ENCODE results near the gene ISL2.

The ISL2 gene

DNA sequence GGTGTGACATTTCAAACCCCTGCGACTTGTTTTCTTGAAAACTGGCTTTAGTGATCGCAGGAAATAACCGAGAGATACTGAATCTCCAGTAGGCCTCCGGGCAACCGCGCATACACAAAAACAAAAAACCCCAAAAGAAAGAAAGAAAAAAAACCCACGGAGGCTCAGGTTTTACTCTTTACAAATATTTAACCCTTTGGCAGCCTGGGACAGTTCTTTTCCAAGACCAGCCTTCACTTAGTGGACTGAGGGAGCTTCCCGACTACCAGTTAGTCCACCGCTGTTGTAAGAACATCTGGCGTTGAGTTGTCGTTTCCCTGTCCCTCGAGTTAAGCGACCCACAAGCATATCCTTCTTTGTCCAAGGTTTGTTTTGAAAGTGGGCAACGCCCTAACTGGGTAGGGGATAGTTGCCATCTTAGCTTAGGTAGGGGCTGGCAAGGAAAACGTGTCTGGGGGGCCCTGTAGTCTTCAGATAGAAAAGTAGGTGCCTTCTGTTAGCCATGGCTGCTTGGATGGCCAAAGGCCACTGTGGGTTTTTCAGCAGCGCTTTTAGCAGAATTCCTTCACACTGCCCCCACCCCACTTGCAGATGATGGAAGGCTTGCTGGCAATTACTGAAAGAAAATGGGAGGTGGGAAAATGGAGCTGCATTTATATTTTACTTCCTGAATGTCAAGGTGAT is 6.9 kb downstream of the ISL2 start:
- DNase-seq, result no peak

DNA sequence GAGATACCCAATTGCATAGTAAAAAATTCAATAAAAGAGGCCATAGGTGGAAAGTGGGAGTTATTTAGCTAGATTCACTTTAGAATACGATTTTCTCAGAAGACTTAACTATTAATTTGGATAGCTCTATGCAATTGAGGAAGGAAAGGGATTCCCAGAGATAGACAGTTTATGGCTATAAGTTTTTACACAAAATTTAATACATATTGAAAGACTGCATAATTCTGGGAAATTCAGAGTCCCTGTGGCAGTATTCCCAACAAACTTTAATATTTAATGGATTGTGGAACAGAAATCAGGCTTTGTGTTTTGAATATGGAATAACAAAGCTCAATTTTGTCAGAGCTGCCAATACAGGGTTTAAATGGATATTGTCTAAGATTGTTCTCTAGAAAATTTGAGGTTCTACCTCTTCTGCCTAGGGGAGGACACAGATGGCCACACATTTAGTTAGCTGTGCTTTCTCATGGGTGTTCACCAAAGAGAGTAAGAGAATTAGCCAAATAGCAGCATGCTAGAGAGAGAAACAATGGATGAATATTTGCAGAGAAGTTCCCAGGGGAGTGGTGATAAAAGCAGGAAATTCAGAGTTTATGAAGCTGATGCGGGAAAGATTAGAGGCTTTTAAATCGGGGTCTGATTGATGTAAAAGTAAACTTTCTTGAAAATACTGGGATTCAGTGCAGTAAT is 8.5 kb downstream of the ISL2 start:
- DNase-seq, result no peak

DNA sequence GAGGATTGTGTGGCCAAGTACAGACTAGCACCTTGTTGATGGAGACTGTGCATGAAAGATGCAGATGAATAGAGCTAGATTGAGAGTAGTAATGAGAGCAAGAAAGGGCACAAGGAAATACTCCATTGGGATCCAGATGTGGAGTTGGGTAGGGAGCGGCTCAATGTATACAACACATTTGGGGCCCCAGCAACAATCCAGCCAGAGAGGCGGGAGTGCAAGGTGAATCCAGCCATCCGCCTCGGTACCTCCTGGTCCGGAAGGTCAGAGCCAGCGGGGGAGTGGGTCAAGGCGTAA is 9.0 kb downstream of the ISL2 start:
- no peak for DNase-seq

DNA sequence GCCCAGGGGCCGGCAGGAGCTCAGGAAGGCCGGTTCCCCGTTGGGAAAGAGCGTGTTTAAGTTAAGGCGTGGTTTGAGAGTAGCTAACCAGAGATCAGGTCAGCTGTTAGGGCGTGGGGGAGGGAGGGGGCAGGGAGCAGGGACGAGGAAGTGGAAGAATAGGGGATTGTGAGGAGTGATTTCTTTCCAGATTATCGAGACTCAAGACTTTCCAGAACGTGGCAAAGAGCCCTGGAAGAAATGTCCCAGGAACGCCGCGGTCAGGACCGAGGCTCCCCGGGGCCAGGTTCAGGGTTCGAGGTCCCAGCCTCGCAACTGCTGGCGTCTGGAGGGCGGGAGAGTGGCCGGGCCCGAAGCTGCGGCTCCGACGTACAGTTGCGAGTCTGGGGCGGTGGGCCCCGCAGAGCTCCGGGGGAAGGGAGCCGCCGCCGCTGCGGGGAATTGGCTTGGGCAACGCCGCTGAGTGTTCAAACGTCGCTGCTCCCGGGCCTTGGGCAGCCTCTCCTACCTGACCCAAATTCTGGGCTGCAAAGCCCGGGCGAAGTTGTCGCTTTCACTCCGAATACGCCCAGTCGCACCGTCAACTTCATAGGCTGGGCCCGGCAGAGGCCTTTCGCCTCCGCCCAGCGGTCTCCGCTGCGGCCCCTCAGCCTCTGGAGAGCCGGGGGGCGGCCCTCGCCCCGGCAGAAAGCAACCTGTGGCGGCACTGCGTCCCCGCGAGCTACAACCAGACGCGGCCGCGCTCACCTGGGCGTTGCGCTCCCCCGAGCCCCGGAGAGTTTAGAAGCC is 9.5 kb downstream of the ISL2 start:
- no peak for DNase-seq

DNA sequence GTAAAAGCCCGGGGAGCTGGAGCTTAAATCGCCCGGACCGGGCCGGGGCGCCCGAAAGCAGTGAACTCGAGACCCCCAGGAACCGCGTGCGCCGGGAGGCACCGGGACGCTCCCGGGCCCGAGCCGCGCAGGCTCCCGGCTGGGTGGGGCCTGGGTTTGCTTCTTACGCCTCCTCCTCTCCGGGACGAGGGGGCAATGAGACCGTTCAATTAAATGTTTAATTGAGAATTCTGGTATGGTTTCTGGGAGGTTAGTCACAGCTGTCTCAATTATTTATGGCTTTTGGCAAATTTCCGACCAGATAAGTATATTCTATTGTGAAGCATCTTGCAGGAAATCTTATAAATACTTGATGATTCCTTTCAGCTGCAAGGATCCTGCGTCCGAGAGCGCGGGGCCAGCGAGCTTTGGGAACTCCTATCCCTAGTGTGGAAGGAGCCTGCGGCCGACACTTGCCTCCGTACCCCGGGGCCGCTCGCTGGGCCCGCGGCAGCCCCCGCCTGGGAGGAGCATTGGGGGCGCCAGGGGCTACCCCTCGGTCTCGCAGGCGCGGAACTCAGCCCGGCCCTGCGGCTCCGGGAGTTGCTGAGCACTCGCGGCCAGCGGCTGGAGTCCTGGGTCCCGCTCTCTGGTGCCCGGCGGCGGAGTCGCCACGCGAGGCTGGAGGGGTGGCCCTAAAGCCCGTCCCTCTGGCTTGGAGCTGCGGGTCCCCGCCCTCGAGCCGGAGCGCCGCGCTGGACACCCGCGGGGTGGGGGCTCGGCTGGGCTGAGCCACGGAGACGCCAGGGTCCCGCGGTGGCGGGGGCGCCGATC is 10.3 kb downstream of the ISL2 start:
- no peak for DNase-seq

DNA sequence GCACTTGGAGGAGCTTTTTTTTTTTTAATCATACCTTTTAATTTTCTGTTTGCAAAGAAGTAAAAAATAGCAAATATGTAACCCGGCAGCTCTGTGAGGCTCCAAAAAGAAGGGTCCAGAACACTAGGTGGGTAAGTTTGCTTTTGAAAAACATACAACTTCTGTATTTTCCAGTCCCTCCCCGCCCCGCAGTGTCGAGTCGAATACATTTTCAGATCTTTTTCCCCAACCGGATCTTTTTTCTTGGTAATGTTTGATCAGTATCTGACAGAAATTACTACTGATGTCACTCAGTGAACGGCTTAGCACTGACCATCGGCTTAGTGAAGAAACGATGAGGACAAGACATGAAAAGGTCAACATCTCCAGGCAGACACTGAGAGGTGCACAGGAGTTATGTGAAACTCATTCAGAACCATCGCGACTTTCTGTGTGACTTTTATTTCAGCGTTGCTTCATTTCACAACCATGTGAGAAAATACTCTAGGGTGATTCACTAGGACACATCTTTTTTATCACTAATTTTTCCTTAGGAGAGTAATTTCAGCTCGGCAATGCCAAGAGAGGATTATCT is 11.0 kb downstream of the ISL2 start:
- DNase-seq, result no peak

DNA sequence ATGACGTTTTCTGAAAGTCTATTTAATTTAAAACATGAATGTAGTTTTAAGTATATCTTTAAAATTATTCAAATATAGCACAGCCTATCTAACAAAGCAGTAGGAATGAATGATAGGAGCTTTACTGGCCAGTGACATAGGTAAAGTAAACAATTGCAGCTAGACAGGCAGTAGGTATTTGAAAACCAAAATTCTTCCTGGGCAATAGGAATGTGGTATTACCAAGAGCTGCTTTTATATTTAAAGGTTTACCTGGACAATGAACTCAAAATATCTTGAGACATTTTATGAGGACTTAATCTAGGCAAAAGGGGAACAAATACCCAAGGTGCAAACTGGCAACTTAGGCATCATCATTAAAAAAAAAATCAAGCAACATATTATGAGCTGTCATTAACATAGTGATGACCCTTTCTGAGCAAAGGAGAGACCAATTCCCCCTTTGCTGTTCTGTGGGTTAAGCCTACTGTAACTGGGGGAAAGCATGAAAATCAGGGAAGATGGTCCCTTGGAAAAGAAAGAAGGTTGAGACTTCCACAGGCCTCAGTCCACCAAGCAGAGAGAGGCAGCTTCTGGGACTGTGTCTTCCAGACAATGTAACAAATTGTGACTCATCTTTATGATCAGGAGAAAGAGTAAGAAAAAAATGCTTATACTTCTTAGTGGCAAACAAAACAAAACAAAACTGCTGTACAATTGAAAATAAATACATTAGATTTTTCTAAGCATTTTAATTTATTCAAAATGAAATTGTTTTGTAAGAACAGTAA is 12.9 kb downstream of the ISL2 start:
- DNase-seq, result no peak

DNA sequence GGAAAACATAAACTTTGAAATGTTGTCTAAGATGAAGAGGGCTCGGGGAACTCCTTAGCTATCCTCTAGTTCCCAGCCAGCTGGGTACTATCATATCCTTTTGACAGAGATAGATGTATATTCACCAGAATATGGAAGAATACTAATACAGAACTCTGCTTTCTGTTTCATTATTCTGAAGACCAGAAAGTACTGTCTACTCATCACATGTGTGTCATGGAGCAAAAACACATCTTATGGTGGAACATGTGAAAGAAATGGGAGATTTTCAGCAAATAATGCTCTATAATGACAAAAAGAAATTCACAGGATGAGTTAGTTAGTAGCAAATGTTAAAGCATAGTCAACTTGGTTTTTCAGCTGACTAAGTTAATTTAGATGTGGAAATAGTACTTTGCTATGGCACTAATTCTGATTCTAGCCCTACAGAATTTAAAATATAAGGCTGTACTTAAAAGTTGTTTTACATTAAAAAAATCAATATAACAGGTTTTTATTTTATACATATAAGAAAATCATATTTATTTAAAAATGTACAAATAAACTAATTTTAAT is 16.5 kb downstream of the ISL2 start:
- DNase-seq, result no peak

DNA sequence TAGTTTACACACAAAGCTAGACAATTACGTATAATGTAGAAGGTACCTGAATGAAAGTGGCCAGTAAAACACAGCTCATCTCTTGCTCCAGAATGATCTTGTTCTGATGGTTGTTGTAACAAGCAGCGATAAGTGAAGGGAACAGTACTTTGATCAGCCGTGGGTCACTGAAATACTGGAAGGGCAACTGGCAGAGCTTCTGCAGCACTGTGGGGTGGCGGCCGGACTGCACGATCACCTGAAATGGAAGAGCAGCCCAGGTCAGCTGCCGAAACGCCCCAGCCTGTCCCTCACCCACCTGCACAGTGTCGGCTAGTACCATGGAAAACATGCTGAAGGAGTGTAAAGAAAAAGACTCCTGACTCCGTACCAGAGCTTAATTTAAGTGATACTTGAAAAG is 17.3 kb downstream of the ISL2 start:
- no peak for DNase-seq

DNA sequence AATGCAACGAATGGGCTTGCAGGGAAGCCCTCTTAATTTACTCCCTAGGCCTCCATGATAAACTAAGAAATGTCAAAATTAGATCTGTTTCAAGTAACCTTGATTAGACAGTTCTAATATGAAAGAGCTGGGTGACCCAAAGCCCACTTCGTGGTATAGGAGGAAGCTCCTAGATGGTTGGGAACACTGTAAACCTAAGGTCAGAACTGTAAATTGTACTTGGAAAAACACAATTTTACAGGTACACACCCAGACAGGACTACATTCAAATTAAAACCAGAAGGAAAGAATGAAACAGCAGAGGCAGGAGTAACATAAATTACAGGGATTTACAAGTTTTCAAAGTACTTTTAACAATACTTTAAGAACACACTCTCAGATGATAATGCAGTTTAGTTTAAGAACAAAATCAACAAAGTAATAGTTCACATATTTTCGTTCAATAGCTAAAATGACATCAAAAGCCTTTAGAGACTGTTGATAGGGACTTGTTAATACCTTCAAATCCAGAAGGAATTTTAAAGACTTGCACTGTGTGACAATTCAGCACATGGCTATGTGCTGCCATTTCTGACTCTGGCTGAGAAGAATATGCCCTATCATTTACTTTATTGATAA is 18.4 kb downstream of the ISL2 start:
- DNase-seq, result no peak

DNA sequence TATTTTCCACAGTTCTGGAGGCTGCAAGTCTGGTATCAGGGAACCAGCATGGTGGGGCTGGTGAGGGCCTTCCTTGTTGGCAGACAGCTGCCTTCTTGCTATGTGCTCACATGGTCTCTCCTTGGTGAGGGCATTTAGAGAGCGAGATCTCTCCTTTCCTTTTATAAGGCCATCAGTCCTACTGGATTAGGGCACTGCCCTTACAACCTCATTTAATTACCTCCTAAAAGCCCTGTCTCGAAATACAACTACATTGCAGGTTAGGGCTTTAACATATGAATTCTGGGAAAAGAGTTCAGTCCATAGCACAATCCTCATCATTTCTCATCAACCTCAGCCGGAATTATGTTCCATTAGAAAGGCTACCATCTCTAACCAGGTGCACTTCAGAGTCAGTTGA is 21.9 kb downstream of the ISL2 start:
- DNase-seq, result no peak

DNA sequence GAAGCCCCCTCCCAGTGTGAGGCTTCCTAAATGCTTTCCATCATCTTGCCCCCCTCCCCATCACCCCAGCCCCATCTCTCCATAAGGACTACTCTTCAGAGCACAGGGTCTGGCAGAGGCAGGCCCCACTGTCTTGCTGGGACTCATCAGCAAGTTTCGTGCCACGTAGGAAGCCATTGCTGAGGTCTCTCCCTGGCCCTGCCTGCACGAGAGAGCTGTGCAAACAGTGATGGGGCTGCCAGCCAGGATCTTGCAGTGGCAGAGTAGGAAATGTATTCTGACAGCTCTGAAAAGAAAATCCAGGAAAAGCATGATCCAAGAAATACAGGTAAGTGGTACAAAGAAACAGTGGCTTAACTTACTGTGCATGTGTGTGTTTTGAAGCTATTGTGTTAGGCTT is 22.6 kb downstream of the ISL2 start:
- DNase-seq, result no peak

DNA sequence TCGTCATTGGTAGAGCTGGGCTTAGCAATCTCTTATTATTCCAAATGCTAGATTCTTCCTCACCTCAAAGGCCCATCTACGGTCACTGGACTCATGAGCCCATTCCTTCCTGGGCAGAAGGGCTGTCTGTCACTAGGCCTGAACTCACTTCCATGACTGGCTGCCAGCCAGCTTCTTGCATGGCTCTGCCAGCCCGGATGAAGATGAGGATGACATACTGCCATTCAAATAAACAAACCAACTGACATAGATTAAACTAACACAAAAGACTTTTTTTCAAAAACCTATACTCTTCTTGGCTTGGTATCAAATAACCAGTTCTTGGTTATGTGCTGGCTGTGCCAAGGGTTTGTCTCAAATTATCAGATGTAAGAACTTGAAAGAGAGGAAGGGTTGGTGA is 23.8 kb downstream of the ISL2 start:
- DNase-seq, result no peak

DNA sequence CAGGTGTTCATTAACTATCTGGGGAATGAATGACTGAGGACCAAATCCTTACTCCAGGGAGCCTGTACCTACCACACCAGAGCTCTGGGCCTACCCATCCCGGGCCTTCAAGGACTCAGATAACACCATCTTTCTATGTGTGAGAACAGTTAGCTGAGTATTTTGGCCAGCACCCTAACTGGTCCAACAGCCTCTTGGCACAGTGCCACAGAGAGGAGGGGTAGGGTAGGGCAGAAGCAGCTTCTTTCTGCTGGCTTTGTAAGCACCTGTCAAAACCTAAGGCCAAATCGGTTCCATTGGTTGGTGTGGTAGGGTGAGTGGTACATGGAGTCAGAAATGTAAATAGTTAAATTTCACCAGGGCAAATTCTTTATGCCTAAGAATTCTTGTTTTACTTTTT is 26.7 kb downstream of the ISL2 start:
- no peak for DNase-seq

DNA sequence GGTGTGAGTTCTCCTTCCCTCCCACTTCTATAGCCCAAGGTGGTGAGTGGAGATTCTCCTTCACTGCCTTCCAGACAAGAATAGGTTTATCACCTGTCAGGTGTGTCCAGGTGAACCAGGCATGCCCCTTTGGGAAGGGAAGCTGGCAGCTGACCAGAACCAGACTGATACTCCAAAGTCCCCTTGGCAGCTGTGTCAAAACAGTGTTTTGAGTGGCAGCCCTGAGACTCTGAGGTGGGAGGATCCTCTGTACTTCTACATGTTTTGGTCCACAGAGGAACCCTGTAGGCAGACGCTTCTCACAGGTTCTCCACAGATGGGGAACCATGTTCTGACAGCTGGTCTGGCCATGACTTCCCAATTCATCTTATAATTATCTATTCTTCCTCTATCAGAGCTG is 30.1 kb downstream of the ISL2 start:
- no peak for DNase-seq

DNA sequence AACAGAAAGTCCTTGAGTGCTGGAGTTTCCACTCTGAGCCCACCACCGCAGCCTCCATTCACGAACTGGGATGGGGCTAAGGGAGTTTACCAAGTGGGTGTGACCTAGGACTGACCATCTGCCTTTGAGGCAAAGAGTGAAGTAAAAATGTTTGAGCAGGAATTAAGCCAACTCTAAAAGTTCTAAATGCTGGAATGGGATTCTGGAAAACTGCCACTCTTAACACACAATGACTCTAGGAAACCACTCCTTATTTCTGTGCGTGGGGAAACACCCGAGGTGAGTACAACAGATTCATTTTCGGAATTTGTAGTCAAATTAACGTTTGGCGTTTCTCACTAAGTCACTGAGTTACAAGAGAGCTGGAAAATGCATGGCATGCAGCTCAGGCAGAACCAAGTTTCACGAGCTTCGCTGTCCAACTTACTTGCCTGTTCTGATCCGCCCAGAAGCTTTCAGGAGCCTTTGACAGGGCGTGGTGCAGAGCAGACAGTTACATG is 31.6 kb downstream of the ISL2 start:
- DNase-seq, result no peak

DNA sequence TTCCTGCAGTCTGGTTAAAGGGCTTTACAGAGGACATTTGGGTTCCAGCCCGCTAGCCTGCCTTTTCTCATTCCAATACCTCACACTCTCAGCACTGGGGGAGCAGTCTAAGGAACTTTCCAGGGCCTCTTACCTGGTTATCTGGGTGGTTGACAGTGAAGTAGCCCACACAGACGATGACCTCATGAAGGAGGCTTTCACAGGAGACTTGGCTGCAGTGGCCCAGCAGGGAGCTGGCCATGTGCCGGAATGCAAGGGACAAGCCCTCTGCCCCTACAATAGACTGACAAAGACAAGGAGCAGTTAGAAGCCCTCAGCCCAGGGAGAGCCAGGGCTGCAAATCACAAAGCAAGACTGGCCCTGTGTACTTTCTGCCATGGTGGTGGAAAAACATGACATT is 39.5 kb downstream of the ISL2 start:
- no peak for DNase-seq

DNA sequence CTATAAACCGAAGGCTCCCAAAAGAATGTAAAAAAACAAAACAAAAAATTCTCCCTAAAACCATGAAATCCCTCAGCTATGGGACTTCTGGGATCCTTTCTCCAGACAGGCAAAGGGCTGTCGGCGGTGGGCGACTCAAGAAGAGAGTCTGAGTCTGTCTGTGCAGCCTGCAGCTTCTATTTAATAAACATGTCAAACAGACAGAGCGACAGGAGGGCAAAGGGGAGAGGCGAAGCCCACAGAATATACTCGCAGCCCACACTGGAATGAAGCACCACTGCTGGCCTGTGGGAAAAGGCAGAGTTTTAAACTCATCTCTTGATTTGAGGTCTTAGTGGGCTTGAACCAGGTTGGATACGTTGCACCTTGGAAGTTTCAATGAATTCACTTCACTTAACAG is 40.2 kb downstream of the ISL2 start:
- no peak for DNase-seq

DNA sequence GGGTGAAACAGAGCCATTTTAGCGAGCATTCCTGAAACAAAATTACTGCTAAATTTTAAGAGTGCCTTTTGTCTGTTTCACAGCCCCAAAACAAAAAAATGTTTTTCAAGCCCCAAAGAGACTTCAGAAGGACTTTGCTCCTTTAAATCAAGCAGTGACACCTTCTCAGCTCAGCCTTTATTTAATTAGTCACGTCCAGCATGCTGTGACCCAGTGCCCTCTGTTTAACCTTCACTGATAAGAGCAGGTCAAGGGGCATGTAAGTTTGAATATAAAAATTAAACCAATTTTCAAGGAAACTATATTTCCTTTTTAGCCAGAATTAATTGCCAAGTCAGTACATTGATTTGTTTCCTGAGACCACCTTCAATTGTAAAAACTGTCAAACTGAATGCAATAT is 40.6 kb downstream of the ISL2 start:
- no peak for DNase-seq

DNA sequence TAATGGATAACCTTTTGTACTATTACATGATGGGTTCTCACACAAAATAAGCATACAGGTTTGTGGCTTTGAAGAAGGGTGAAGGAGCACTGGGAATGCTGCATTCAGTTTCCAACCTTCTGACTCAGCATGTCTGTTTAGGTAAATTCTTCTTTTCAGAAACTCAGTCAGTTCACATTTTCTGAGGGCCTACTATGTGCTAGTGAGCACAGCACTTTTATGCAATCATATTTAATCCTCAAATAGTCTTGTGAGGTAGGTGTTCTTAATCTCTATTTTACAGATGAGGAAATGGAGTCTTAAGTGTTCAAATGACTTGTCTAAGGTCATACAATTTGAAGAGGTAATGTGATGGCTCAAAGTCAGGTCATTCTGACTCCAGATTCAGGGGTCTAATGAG is 41.2 kb downstream of the ISL2 start:
- DNase-seq, result no peak

DNA sequence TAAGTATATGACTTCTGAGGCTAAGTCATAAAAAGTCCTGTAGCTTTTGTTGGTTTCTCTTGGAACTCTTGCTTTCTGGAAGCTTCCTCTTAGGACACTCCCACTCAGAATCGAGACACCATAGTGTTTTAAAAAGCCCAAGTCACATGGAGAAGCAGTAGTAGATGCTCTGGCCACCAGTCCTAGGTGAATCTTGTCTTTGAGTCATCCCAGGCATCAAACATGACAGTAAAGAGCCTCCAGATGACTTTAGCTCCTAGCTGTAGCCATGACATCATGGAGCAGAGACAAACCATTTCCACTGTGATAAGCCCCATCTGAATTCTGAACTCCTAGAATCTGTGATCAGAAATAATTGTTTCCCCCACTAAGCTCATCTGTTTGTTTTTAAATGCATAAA is 42.1 kb downstream of the ISL2 start:
- no peak for DNase-seq

Data from NCI-H1092 treated with DMSO at 0.1 percent for 48 hours (cell line).